Measurements from ENCODE around the gene METTL9.

GRCh38 chr16:21702276-21702675, 102.9 kb downstream of the METTL9 start:
- TF ChIP-seq, protein P1, sequence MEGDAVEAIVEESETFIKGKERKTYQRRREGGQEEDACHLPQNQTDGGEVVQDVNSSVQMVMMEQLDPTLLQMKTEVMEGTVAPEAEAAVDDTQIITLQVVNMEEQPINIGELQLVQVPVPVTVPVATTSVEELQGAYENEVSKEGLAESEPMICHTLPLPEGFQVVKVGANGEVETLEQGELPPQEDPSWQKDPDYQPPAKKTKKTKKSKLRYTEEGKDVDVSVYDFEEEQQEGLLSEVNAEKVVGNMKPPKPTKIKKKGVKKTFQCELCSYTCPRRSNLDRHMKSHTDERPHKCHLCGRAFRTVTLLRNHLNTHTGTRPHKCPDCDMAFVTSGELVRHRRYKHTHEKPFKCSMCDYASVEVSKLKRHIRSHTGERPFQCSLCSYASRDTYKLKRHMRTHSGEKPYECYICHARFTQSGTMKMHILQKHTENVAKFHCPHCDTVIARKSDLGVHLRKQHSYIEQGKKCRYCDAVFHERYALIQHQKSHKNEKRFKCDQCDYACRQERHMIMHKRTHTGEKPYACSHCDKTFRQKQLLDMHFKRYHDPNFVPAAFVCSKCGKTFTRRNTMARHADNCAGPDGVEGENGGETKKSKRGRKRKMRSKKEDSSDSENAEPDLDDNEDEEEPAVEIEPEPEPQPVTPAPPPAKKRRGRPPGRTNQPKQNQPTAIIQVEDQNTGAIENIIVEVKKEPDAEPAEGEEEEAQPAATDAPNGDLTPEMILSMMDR (conservative IDR thresholded peaks at IDR 0.05 in 1 of 2, IDR thresholded peaks at IDR 0.05 in 1 of 2; ENCODE audit: low read depth in 1 of 2, low read length in 2 of 2): no peak
- no peak for TF ChIP-seq EZH2 (IDR thresholded peaks at IDR 0.05; ENCODE audit: low read length, missing control alignments)

Data from fibroblast of lung (primary cell).